NCI-H2227 (cell line): ENCODE data around the gene DNAJA1.
"Not testable (repeated sequence)": the region's sequence is repeated elsewhere in the genome, so short reads cannot be mapped to it uniquely, and the experiment has no call there.

Experiments
- DNase-seq: peaks from one replicate; lab custom pipeline; 2025; ENCODE audit not compliant: unreplicated experiment; lab: John Stamatoyannopoulos, UW

DNAJA1 gene

DNA sequence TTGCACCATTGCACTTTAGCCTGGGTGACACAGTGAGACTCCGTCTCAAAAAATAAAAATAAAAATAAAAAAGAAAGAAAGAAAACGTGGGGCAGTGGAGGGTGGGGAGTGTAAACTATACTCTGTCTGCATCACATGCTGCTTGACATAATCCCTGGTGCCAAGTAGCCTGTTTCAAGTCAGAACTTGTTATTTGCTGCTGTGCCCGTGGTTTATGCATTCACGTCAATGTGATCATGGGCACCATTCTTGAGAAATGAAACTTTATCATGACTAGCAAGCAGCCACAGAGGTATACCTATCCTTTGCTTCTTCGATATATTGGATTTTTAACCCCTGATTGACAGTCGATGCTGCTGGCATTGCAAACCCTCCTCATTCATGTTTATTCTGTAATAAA lies 55.5 kb downstream of the DNAJA1 start:
- DNase-seq, result no peak

- DNase-seq, result peak; percentile 61
Measured at GRCh38 chr9:33081128-33081851, 56.2 kb downstream of the DNAJA1 start.

DNA sequence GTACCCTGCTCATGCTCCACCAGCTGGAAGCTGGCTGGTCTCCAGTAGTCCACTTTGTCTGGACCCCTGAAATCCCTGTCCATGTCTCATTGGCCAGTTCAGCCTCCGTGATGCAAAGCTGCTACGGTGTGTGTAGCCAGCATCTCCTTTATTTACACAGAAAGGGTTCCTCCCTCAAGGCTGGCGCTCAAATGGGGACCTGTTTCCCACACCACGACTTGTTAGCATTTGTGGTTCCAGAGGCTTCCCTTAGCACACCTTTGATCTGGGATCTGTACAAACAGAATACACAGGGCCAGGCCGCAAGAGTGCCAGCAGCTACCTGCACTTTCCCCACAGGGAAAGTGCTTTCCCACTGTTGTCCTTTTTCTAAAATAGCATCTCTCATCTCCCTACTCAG lies 57.1 kb downstream of the DNAJA1 start:
- no peak for DNase-seq

DNA sequence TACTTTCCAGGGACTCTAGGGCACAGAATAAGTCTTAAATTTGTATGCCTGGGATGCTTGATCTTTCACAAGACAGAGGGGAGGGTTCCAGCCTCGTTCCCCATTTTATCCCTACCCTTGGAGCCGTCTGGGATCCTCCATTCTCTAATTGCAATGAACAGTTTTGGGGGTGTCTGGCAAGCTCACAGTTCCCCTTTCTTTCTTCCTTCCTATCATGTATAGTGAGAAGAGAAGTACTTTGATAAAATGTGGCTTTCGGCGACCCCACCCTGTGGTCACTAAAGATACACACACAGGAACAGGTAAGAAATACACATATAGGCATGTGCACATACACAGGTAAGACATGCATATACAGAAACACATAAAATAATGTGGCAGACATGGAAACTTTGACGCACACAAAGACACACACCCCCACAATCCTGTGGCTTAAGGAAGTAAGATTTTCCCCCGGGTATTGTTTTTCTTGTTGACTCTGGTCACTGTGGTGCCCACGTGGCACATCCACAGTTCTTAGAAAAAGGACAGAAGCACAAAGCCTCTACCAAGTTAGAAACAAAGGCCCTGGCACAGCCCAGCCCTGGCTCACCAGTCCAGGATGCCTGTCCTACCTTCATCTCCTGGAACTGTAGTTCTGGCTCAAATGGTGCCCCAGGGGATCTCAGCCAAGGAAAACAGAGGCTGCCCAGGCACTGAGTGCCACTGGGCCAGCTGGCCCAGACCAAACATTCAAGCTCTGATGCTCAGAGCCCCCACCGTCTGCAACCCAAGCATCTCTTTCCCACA lies 57.7 kb downstream of the DNAJA1 start:
- no peak for DNase-seq

GRCh38 chr9:33085672-33086071 lies 60.6 kb downstream of the DNAJA1 start:
- DNase-seq, result not testable (repeated sequence)
